SK-N-SH treated with all-trans-retinoic acid at 6 μM for 48 hours (cell line): Measurements from ENCODE around the gene SH2B3.

Source experiments
- ATAC-seq: fragments of 200-7000 bp; cut with Tn5 transposase; 3 replicates; pipeline ENCODE4 v1.9.1; 2020; ENCODE audit warnings: mild to moderate bottlenecking, moderate library complexity
- ARNTL ChIP-seq: fragments of 450-650 bp; formaldehyde crosslinking; IDR thresholded peaks from 2 replicates; pipeline ENCODE4 v1.5.0; 2020; ENCODE audit warnings: low read depth, mild to moderate bottlenecking, moderate library complexity, borderline replicate concordance
- GLIS3 ChIP-seq: fragments of 250-450 bp; sonication (Bioruptor Pico); IDR thresholded peaks from 2 replicates; pipeline ENCODE4 v1.5.0; 2020; ENCODE audit warnings: mild to moderate bottlenecking, moderate library complexity
- ISL1 ChIP-seq: fragments of 250-450 bp; sonication (Bioruptor Pico); IDR thresholded peaks from 2 replicates; pipeline ENCODE4 v2.1.2; 2022; ENCODE audit warnings: mild to moderate bottlenecking, moderate library complexity
- OSR1 ChIP-seq: fragments of 250-450 bp; sonication (Bioruptor Pico); IDR thresholded peaks from 2 replicates; pipeline ENCODE4 v1.8.0; 2022; ENCODE audit warnings: moderate library complexity, mild to moderate bottlenecking, inconsistent platforms
- RARB ChIP-seq: fragments of 250-450 bp; sonication (Bioruptor Pico); IDR thresholded peaks from 2 replicates; pipeline ENCODE4 v1.8.0; 2021; ENCODE audit warnings: mild to moderate bottlenecking, moderate library complexity
- SNAI2 ChIP-seq: fragments of 250-450 bp; sonication (Bioruptor Pico); IDR thresholded peaks from 2 replicates; pipeline ENCODE4 v1.5.0; 2020; ENCODE audit warnings: mild to moderate bottlenecking, moderate library complexity
- TCF4 ChIP-seq: fragments of 250-450 bp; sonication (Bioruptor Pico); IDR thresholded peaks from 2 replicates; pipeline ENCODE4 v1.8.0; 2021; ENCODE audit warnings: mild to moderate bottlenecking, moderate library complexity, borderline replicate concordance
- TOX ChIP-seq: fragments of 250-450 bp; sonication (Bioruptor Pico); IDR thresholded peaks from 2 replicates; pipeline ENCODE4 v1.8.0; 2021; ENCODE audit warnings: mild to moderate bottlenecking, moderate library complexity, borderline replicate concordance
- ZC3H10 ChIP-seq: fragments of 250-450 bp; sonication (Bioruptor Pico); IDR thresholded peaks from 2 replicates; pipeline ENCODE4 v1.5.1; 2021; ENCODE audit warnings: mild to moderate bottlenecking, moderate library complexity
- ZNF565 ChIP-seq: fragments of 450-650 bp; formaldehyde crosslinking; conservative IDR thresholded peaks from 2 replicates; pipeline ENCODE4 v1.5.0; 2020; ENCODE audit warnings: low read depth, mild to moderate bottlenecking, moderate library complexity
- ZNF70 ChIP-seq: fragments of 450-650 bp; formaldehyde crosslinking; IDR thresholded peaks from 2 replicates; pipeline ENCODE4 v1.5.0; 2020; ENCODE audit warnings: mild to moderate bottlenecking, moderate library complexity
- ZNF8 ChIP-seq: fragments of 450-650 bp; formaldehyde crosslinking; IDR thresholded peaks from 2 replicates; pipeline ENCODE4 v1.5.0; 2020; ENCODE audit warnings: mild to moderate bottlenecking, moderate library complexity
- TF ChIP-seq, protein P1 (sequence below): fragments of 250-450 bp; sonication (Bioruptor Pico); IDR thresholded peaks from 2 replicates; pipeline ENCODE4 v1.8.0; 2020; ENCODE audit warnings: mild to moderate bottlenecking, moderate library complexity, borderline replicate concordance
- TF ChIP-seq, protein P2 (sequence below): fragments of 250-450 bp; sonication (Bioruptor Pico); IDR thresholded peaks from 2 replicates; pipeline ENCODE4 v1.5.1; 2021; ENCODE audit warnings: mild to moderate bottlenecking, moderate library complexity
- TF ChIP-seq, protein P3 (sequence below): fragments of 250-450 bp; sonication (Bioruptor Pico); IDR thresholded peaks from 2 replicates; pipeline ENCODE4 v1.5.0; 2020; ENCODE audit warnings: mild to moderate bottlenecking, moderate library complexity
- TF ChIP-seq, protein P4 (sequence below): fragments of 250-450 bp; sonication (Bioruptor Pico); IDR thresholded peaks from 2 replicates; pipeline ENCODE4 v1.8.0; 2021; ENCODE audit warnings: low read depth, mild to moderate bottlenecking, moderate library complexity, borderline replicate concordance
- TF ChIP-seq, protein P5 (sequence below): fragments of 250-450 bp; sonication (Bioruptor Pico); IDR thresholded peaks from 2 replicates; pipeline ENCODE4 v1.5.1; 2020; ENCODE audit warnings: low read depth, mild to moderate bottlenecking, moderate library complexity

The SH2B3 gene

DNA sequence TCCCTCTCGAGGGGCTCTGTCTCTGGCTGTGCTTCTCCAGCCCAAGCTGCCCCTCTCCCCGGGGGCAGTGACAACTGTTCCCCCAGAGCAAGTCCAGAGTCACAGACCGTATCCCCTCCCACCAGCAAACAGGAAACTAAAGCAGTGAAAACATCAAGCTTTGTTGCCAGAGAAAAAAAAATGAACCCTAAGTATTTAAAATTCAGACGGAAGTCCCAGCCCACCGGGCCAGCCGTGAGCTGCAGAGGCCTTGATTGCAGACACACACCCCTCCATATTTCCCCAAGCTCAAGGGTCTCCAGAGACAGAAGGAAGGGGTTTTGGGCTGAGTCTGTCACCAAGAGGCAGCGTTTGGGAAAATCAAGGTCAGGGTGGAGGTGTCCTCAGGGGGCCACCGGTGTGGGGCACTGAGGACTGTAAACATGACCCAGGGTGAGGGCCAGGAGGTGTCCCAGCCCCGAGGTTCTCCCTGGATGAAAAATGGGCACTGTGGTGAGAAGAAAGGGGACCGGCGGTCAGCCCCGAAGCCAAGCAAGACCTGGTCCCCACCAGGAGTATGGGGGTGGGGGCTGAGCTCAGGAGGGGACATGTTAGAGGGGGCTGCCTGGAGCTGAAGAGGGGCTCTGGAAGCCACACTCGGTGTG lies 44.5 kb upstream of the SH2B3 start:
- TF ChIP-seq TOX (CRISPR knock-in tag) = no peak
- no peak for ATAC-seq

DNA sequence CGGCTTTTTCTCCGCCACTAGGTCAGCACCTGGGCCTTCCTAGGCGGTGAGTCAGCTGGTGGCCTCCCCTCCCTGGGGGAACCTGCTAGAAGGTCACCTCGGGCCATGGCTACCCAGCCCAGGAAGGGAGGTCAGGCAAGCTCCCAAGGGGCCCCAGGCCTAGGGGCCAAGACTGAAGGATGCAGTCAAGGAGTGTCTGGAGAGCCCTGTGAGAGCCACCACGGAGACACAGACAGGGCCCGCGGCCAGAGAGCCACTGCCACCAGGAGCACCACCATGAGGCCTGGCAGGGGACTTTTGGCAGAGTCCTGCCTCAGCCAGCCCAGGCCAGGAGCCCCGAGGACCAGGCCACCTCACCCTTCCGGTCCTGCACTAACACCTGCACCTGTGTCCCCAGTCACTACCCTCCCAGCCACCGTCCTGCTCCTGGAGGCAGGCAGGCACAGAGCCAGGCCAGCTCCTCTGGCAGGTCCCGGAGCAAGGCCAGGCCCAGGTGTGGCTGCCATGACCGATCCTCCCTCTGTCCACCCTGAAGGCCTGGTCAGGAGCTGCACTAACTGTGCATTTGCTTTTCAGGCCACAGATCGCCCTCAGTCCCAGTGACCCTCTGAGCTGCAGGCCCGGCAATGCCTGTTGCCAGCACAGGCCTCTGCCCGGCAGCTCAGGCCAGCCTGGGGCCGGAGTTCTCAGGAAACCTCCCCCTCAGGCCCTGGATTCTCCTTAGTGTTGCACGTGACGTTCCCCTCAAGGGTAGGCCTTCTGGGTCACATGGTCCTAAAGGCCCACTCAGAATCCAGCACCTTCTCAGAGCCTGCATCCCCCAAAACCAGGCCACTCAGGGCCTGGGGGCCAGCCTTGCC lies 43.8 kb upstream of the SH2B3 start:
- no peak for ATAC-seq
- TF ChIP-seq RARB (CRISPR knock-in tag) (no peak), ISL1 (CRISPR knock-in tag) (no peak), ZC3H10 (CRISPR knock-in tag) (no peak), ZNF565 (CRISPR knock-in tag) (no peak), TCF4 (no peak), ARNTL (CRISPR knock-in tag) (no peak), GLIS3 (CRISPR knock-in tag) (no peak), SNAI2 (CRISPR knock-in tag) (no peak), ZNF8 (CRISPR knock-in tag) (no peak), TOX (CRISPR knock-in tag) (no peak), OSR1 (CRISPR knock-in tag) (no peak), ZNF70 (CRISPR knock-in tag) (no peak)
- TF ChIP-seq, protein P1, sequence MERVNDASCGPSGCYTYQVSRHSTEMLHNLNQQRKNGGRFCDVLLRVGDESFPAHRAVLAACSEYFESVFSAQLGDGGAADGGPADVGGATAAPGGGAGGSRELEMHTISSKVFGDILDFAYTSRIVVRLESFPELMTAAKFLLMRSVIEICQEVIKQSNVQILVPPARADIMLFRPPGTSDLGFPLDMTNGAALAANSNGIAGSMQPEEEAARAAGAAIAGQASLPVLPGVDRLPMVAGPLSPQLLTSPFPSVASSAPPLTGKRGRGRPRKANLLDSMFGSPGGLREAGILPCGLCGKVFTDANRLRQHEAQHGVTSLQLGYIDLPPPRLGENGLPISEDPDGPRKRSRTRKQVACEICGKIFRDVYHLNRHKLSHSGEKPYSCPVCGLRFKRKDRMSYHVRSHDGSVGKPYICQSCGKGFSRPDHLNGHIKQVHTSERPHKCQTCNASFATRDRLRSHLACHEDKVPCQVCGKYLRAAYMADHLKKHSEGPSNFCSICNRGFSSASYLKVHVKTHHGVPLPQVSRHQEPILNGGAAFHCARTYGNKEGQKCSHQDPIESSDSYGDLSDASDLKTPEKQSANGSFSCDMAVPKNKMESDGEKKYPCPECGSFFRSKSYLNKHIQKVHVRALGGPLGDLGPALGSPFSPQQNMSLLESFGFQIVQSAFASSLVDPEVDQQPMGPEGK (CRISPR knock-in tag) = no peak
- TF ChIP-seq, protein P2, sequence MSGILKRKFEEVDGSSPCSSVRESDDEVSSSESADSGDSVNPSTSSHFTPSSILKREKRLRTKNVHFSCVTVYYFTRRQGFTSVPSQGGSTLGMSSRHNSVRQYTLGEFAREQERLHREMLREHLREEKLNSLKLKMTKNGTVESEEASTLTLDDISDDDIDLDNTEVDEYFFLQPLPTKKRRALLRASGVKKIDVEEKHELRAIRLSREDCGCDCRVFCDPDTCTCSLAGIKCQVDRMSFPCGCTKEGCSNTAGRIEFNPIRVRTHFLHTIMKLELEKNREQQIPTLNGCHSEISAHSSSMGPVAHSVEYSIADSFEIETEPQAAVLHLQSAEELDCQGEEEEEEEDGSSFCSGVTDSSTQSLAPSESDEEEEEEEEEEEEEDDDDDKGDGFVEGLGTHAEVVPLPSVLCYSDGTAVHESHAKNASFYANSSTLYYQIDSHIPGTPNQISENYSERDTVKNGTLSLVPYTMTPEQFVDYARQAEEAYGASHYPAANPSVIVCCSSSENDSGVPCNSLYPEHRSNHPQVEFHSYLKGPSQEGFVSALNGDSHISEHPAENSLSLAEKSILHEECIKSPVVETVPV (CRISPR knock-in tag) = no peak
- TF ChIP-seq, protein P3, sequence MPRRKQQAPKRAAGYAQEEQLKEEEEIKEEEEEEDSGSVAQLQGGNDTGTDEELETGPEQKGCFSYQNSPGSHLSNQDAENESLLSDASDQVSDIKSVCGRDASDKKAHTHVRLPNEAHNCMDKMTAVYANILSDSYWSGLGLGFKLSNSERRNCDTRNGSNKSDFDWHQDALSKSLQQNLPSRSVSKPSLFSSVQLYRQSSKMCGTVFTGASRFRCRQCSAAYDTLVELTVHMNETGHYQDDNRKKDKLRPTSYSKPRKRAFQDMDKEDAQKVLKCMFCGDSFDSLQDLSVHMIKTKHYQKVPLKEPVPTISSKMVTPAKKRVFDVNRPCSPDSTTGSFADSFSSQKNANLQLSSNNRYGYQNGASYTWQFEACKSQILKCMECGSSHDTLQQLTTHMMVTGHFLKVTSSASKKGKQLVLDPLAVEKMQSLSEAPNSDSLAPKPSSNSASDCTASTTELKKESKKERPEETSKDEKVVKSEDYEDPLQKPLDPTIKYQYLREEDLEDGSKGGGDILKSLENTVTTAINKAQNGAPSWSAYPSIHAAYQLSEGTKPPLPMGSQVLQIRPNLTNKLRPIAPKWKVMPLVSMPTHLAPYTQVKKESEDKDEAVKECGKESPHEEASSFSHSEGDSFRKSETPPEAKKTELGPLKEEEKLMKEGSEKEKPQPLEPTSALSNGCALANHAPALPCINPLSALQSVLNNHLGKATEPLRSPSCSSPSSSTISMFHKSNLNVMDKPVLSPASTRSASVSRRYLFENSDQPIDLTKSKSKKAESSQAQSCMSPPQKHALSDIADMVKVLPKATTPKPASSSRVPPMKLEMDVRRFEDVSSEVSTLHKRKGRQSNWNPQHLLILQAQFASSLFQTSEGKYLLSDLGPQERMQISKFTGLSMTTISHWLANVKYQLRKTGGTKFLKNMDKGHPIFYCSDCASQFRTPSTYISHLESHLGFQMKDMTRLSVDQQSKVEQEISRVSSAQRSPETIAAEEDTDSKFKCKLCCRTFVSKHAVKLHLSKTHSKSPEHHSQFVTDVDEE (CRISPR knock-in tag) = no peak
- TF ChIP-seq, protein P4, sequence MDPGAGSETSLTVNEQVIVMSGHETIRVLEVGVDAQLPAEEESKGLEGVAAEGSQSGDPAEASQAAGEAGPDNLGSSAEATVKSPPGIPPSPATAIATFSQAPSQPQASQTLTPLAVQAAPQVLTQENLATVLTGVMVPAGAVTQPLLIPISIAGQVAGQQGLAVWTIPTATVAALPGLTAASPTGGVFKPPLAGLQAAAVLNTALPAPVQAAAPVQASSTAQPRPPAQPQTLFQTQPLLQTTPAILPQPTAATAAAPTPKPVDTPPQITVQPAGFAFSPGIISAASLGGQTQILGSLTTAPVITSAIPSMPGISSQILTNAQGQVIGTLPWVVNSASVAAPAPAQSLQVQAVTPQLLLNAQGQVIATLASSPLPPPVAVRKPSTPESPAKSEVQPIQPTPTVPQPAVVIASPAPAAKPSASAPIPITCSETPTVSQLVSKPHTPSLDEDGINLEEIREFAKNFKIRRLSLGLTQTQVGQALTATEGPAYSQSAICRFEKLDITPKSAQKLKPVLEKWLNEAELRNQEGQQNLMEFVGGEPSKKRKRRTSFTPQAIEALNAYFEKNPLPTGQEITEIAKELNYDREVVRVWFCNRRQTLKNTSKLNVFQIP (CRISPR knock-in tag) = no peak
- TF ChIP-seq, protein P5, sequence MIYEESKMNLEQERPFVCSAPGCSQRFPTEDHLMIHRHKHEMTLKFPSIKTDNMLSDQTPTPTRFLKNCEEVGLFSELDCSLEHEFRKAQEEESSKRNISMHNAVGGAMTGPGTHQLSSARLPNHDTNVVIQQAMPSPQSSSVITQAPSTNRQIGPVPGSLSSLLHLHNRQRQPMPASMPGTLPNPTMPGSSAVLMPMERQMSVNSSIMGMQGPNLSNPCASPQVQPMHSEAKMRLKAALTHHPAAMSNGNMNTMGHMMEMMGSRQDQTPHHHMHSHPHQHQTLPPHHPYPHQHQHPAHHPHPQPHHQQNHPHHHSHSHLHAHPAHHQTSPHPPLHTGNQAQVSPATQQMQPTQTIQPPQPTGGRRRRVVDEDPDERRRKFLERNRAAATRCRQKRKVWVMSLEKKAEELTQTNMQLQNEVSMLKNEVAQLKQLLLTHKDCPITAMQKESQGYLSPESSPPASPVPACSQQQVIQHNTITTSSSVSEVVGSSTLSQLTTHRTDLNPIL = no peak
- TF ChIP-seq, all 23 proteins: peak for 0

DNA sequence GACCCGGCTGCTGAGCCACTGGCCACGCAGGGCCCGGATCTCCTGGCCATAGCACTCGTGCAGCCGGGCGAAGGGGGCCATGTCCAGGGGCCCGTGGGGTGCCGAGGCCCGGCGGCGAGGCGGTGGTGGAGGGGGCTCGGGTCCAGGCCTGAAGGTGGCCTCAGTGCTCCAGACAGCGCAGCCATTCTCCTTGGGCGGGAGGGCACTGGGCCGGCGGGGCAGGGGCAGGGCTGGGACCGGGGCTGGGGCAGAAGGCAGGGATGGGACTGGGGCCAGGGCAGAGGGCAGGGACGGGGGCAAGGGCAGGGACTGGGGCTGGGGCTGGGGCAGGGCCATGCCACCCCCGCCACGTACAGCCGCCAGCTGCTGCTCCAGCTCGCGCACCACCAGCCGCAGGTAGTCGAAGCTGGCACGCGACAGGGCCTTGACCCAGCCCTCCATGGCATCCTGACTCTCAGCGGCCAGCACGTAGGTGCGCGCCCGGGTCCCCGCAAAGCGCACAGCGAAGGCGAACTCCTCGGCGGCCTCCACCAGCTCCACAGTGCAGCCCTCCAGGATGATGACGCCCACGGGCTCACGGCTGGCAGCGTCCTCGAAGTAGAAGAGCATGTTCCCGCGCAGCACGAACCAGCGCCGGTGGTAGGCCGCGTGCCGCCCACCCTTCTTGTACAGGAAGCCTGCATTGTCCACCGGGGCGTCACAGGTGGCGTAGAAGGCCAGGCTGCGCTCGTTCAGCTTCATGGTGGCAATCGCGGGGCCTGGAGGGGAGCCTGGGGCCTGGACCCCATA lies 42.8 kb upstream of the SH2B3 start:
- TF ChIP-seq OSR1 (CRISPR knock-in tag) (no peak), ZNF70 (CRISPR knock-in tag) (no peak)
- TF ChIP-seq, protein P4 (CRISPR knock-in tag) = no peak
- TF ChIP-seq, all 23 proteins: peak for 0
- no peak for ATAC-seq
